SK-N-SH (cell line): ENCODE measurements around the gene CAPNS1. TPM values are rescaled to one million over a fixed set of nuclear protein-coding genes. Genes with fewer than 3 reads are reported as not detected.

Source experiments
- CTCF ChIA-PET: fragments of 300-600, 350-600 bp; formaldehyde crosslinking; extraction: SDS; loops from one replicate; lab custom pipeline; 2021; lab: Yijun Ruan, JAX
- POLR2A ChIA-PET: fragments of 350-600 bp; sonication (Branson Sonifier 250); formaldehyde crosslinking; extraction: SDS; loops from one replicate; lab custom pipeline; 2020; ENCODE audit warnings: antibody characterized with exemption, inconsistent platforms; lab: Yijun Ruan, JAX
- DNase-seq: peaks from one replicate; pipeline ENCODE4 v3.0.0; 2012
- H2AFZ ChIP-seq: fragments of 200-600 bp; sonication (generic); 2 replicates; pipeline ENCODE4 v1.8.1; 2016; ENCODE audit warnings: antibody characterized with exemption, mild to moderate bottlenecking, low read depth
- H3F3A ChIP-seq: fragments of 200-600 bp; sonication (generic); replicated peaks from 2 replicates; pipeline ENCODE3; 2016; ENCODE audit warnings: antibody characterized with exemption, mild to moderate bottlenecking; ENCODE audit not compliant: insufficient read depth
- H3K27ac ChIP-seq, 2 experiments: fragments of 200-500 bp in 1 of 2; fragments of 200-600 bp in 1 of 2; sonication (Bioruptor generic) in 1 of 2; sonication (generic), shearing (Covaris generic) in 1 of 2; 2 replicates each; pipeline versions ENCODE4 v1.5.1 to v1.6.1; 2014 to 2016; ENCODE audit warnings: low read depth in 2 of 2, inconsistent platforms in 1 of 2, low read length in 1 of 2, mild to moderate bottlenecking in 1 of 2, mixed read lengths in 1 of 2
- H3K27me3 ChIP-seq: fragments of 200-600 bp; sonication (generic), shearing (Covaris generic); 2 replicates; pipeline ENCODE4 v1.6.1; 2016; ENCODE audit warnings: mixed run types; ENCODE audit not compliant: insufficient read depth
- H3K36me3 ChIP-seq, 2 experiments: fragments of 200-500 bp in 1 of 2; fragments of 200-600 bp in 1 of 2; sonication (Bioruptor generic) in 1 of 2; sonication (generic) in 1 of 2; replicated peaks in 1 of 2; 2 replicates each; pipeline versions ENCODE3 to v1.5.1; 2014 to 2016; ENCODE audit warnings: low read length in 1 of 2, mild to moderate bottlenecking in 1 of 2; ENCODE audit not compliant: insufficient read depth in 2 of 2, control insufficient read depth in 1 of 2
- H3K4me1 ChIP-seq, 2 experiments: fragments of 200-500 bp in 1 of 2; fragments of 200-600 bp in 1 of 2; sonication (Bioruptor generic) in 1 of 2; sonication (generic), shearing (Covaris generic) in 1 of 2; 2 replicates each; pipeline versions ENCODE4 v1.5.1 to v1.6.1; 2014 to 2016; ENCODE audit warnings: low read depth in 1 of 2, low read length in 1 of 2, mixed run types in 1 of 2; ENCODE audit not compliant: insufficient read depth in 2 of 2, control insufficient read depth in 1 of 2
- H3K4me2 ChIP-seq: fragments of 200-600 bp; sonication (generic), shearing (Covaris generic); 2 replicates; pipeline ENCODE4 v1.6.1; 2017; ENCODE audit warnings: mixed run types
- H3K4me3 ChIP-seq, 2 experiments: fragments of 200-500 bp in 1 of 2; fragments of 200-600 bp in 1 of 2; sonication (Bioruptor generic) in 1 of 2; sonication (generic), shearing (Covaris generic) in 1 of 2; 2 replicates each; pipeline versions ENCODE4 v1.5.1 to v1.8.1; 2014 to 2016; ENCODE audit warnings: low read depth in 2 of 2, inconsistent platforms in 1 of 2, low read length in 1 of 2, mild to moderate bottlenecking in 1 of 2, mixed read lengths in 1 of 2, moderate library complexity in 1 of 2
- H3K79me2 ChIP-seq: fragments of 200-600 bp; sonication (generic); 2 replicates; pipeline ENCODE4 v1.8.1; 2017; ENCODE audit warnings: mild to moderate bottlenecking; ENCODE audit not compliant: insufficient read depth
- H3K9ac ChIP-seq: fragments of 200-600 bp; sonication (generic); 2 replicates; pipeline ENCODE4 v1.6.1; 2017; ENCODE audit warnings: mixed run types
- H3K9me2 ChIP-seq: fragments of 200-600 bp; sonication (generic); 2 replicates; pipeline ENCODE4 v1.6.1; 2017; ENCODE audit warnings: mixed run types
- H3K9me3 ChIP-seq: fragments of 200-600 bp; sonication (generic); 2 replicates; pipeline ENCODE4 v1.6.1; 2017; ENCODE audit warnings: mixed run types, mild to moderate bottlenecking, moderate library complexity
- H4K20me1 ChIP-seq: fragments of 200-600 bp; sonication (generic); 2 replicates; pipeline ENCODE4 v1.6.1; 2017; ENCODE audit warnings: mild to moderate bottlenecking, mixed run types; ENCODE audit not compliant: insufficient read depth
- CHD2 ChIP-seq: fragments of 150-350 bp; IDR thresholded peaks from 2 replicates; pipeline ENCODE4 v1.6.1; 2018; ENCODE audit warnings: low read length; ENCODE audit not compliant: partially characterized antibody
- EP300 ChIP-seq, 2 experiments: IDR thresholded peaks; 2 replicates each; pipeline versions ENCODE4 v1.4.0 to v1.6.1; 2012; ENCODE audit warnings: borderline replicate concordance in 1 of 2, low read depth in 1 of 2, low read length in 1 of 2
- EZH2phosphoT487 ChIP-seq: fragments of 200-600 bp; sonication (generic); IDR thresholded peaks from 2 replicates; pipeline ENCODE4 v1.6.1; 2017; ENCODE audit warnings: low read depth, mixed run types, mild to moderate bottlenecking, antibody characterized with exemption, moderate library complexity, borderline replicate concordance
- FOSL2 ChIP-seq: IDR thresholded peaks from 2 replicates; pipeline ENCODE4 v1.4.0; 2012; ENCODE audit warnings: low read depth, mild to moderate bottlenecking, moderate library complexity, borderline replicate concordance
- FOXM1 ChIP-seq: IDR thresholded peaks from 2 replicates; pipeline ENCODE4 v1.4.0; 2012; ENCODE audit warnings: low read depth, mild to moderate bottlenecking
- GABPA ChIP-seq: IDR thresholded peaks from 2 replicates; pipeline ENCODE4 v1.4.0; 2012; ENCODE audit warnings: low read depth, mild to moderate bottlenecking
- MEF2A ChIP-seq: IDR thresholded peaks from 2 replicates; pipeline ENCODE4 v1.4.0; 2012; ENCODE audit warnings: low read depth, borderline replicate concordance
- NFIC ChIP-seq: IDR thresholded peaks from 2 replicates; pipeline ENCODE4 v1.4.0; 2012; ENCODE audit warnings: borderline replicate concordance
- NRF1 ChIP-seq: IDR thresholded peaks from 2 replicates; pipeline ENCODE4 v1.6.1; 2012; ENCODE audit warnings: low read depth, mild to moderate bottlenecking, low read length
- RFX5 ChIP-seq: IDR thresholded peaks from 2 replicates; pipeline ENCODE4 v1.6.1; 2012; ENCODE audit warnings: mild to moderate bottlenecking, improper control_type of control experiment, low read length
- SMC3 ChIP-seq: IDR thresholded peaks from 2 replicates; pipeline ENCODE4 v1.6.1; 2012; ENCODE audit warnings: low read depth, low read length, improper control_type of control experiment
- TCF12 ChIP-seq: IDR thresholded peaks from 2 replicates; pipeline ENCODE4 v1.4.0; 2012
- TEAD4 ChIP-seq: IDR thresholded peaks from 2 replicates; pipeline ENCODE4 v1.4.0; 2012; ENCODE audit warnings: mild to moderate bottlenecking, borderline replicate concordance; ENCODE audit not compliant: insufficient read depth
- WGBS: methylation state at CpG from one replicate; pipeline ENCODE4 v1.1.6; 2017; ENCODE audit warnings: low lambda C conversion rate; 5-methylcytosine and 5-hydroxymethylcytosine counted together
- polyA plus RNA-seq, 3 experiments: library from polyadenylated mRNA; depleted of rRNA; stranded (reverse); fragments of >200 nt; gene quantifications; 2 replicates each; pipeline ENCODE4 v1.2.3, GENCODE V29; 2012

The CAPNS1 gene
- polyA plus RNA-seq, 1 of the 3 experiments (the other 2 are of a cell fraction): 999 TPM

- Histone ChIP-seq H3K27ac (no peak overlapping the region), H3K4me1 (no peaks in the 10 kb centered on the region), H3K9me3 (no peaks in the 10 kb centered on the region), H3K9me2 (no peaks in the 10 kb centered on the region), H3K4me3 (no peak overlapping the region), H3K36me3 (peaks cover 5 to 6% of the 10 kb centered on the region in 2 experiments), H3F3A (no peaks in the 10 kb centered on the region), H3K4me2 (no peak overlapping the region), H3K9ac (no peak overlapping the region), H2AFZ (no peak overlapping the region), H3K27me3 (no peaks in the 10 kb centered on the region), H4K20me1 (no peaks in the 10 kb centered on the region), H3K79me2 (no peaks in the 10 kb centered on the region)
- CTCF ChIA-PET: interaction anchor here (0.8 kb wide), 1 partner anchor 31 kb away, joined by 3 read pairs; no protein-coding TSS in a partner anchor
- no peak for DNase-seq
- WGBS: 92% methylated on average over 10 of the region's 24 CpGs
- POLR2A ChIA-PET: interaction anchor here (1.4 kb wide), 1 partner anchor 12 kb away, joined by 4 read pairs; the partner anchor contains the start of genes POLR2I and TBCB
- no peak for TF ChIP-seq NRF1
- TF ChIP-seq CHD2: no peak
- TF ChIP-seq RFX5: no peak
- TF ChIP-seq FOSL2: no peak
- TF ChIP-seq SMC3: no peak
- no peak for TF ChIP-seq EZH2phosphoT487
- no peak for TF ChIP-seq MEF2A
- no peak for TF ChIP-seq NFIC
These were observed 36.7 kb upstream of the CAPNS1 start for GRCh38 chr19:36103040-36103626.

GRCh38 chr19:36103842-36104552 is 35.9 kb upstream of the CAPNS1 start:
- Histone ChIP-seq H3K9ac (no peak overlapping the region), H3K27ac (no peak overlapping the region), H3K4me1 (no peaks in the 10 kb centered on the region), H3K79me2 (no peaks in the 10 kb centered on the region), H4K20me1 (no peaks in the 10 kb centered on the region), H3K9me2 (no peaks in the 10 kb centered on the region), H3F3A (no peaks in the 10 kb centered on the region), H3K36me3 (peaks cover 5 to 6% of the 10 kb centered on the region in 2 experiments), H3K4me2 (no peak overlapping the region), H2AFZ (no peak overlapping the region), H3K27me3 (no peaks in the 10 kb centered on the region), H3K4me3 (no peak overlapping the region), H3K9me3 (no peaks in the 10 kb centered on the region)
- ChIA-PET CTCF (interaction anchor here (0.8 kb wide), 1 partner anchor 32 kb away, joined by 3 read pairs; no protein-coding TSS in a partner anchor), POLR2A (interaction anchor here (1.1 to 1.4 kb wide), 2 partner anchors 11 to 90 kb away, joined by 4 to 5 read pairs; partner anchors contain the start of genes ALKBH6, POLR2I and TBCB)
- DNase-seq: no peak
- TF ChIP-seq NFIC (0 out of 2 replicates have a peak, but pooled peaks have one; percentile 10), EP300 (IDR thresholded peaks at IDR 0.05; ENCODE audit: borderline replicate concordance in 1 of 2, low read depth in 1 of 2, low read length in 1 of 2) (no peak), GABPA (no peak)
- WGBS: 87% methylated on average over 8 of the region's 12 CpGs

GRCh38 chr19:36106441-36106840 is 33.4 kb upstream of the CAPNS1 start:
- ChIA-PET POLR2A (no interaction called here), CTCF (no interaction called here)
- no peak for TF ChIP-seq FOSL2
- TF ChIP-seq GABPA: no peak
- no peak for TF ChIP-seq TCF12
- TF ChIP-seq EZH2phosphoT487: no peak
- TF ChIP-seq TEAD4: no peak
- TF ChIP-seq CHD2: no peak
- TF ChIP-seq FOXM1: no peak
- TF ChIP-seq, all 33 proteins: peak for 0

More at GRCh38 chr19:36106441-36106840, 33.4 kb upstream of the CAPNS1 start:
- WGBS: 90% methylated on average over 6 of the region's 6 CpGs
- no peaks in the 10 kb centered on the region for H3K79me2 ChIP-seq
- peaks cover 5 to 14% of the 10 kb centered on the region in 2 experiments for H3K36me3 ChIP-seq
- H3K27ac ChIP-seq: no peak overlapping the region
- H2AFZ ChIP-seq: no peak overlapping the region
- H4K20me1 ChIP-seq: no peaks in the 10 kb centered on the region
- no peak overlapping the region for H3K9ac ChIP-seq
- H3K4me3 ChIP-seq: no peak overlapping the region
- DNase-seq: no peak
- H3K27me3 ChIP-seq: no peaks in the 10 kb centered on the region
- no peaks in the 10 kb centered on the region for H3K4me1 ChIP-seq
- H3K4me2 ChIP-seq: no peak overlapping the region
- H3F3A ChIP-seq: no peaks in the 10 kb centered on the region
- H3K9me2 ChIP-seq: no peaks in the 10 kb centered on the region
- no peaks in the 10 kb centered on the region for H3K9me3 ChIP-seq
